GM15510 (cell line): ENCODE measurements around the gene OSBPL10.

Experiments
- POLR2A ChIP-seq: IDR thresholded peaks from 3 replicates; pipeline ENCODE4 v1.6.1; 2011; ENCODE audit warnings: borderline replicate concordance; ENCODE audit not compliant: insufficient read length; ENCODE audit errors: extremely low read depth

The OSBPL10 gene

DNA sequence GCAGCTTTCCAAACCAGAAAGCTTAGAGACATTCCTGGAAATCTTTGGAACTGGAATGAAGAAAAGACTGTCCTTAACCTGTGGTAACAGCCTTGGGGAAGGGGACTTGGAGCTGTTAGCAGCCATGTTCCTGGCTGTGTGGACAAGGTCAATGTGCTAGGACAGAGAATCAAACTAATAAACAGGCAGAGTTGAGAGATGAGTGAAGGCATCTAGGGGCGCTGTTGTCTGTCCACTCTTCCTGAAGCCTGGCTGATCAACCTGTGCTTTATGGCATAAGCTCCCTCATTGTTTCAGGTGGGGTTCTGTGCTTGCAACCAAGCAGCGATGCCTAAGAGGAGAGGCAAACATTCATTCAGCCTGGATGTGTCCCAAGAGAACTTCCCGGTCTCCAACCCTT, 19.8 kb upstream of the OSBPL10 start:
- no peak for TF ChIP-seq POLR2A

DNA sequence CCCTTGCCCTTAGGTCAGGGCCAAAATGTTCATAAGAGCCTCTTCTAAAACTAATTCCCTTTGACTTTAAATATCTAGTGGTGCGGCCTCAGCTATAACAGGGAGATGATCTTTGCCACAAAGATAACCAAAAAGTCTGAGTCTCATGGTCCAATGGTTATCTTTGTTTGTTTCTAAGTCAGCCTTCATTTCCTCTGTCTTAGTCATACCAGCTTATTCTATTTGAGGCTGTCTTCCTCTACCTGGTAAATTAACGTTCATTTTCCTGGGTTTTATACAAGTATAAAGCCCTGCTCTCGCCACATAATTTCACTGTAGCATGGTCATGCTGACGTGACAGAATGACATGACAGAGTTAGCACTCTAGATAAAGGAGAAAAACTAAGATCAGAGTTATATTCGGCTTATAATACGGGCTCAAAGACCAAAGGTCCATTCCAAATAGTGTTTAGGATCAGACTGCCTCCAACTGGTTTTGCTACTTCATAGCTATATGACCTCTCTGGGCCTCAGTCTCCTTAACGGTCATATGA, 18.9 kb upstream of the OSBPL10 start:
- no peak for TF ChIP-seq POLR2A

DNA sequence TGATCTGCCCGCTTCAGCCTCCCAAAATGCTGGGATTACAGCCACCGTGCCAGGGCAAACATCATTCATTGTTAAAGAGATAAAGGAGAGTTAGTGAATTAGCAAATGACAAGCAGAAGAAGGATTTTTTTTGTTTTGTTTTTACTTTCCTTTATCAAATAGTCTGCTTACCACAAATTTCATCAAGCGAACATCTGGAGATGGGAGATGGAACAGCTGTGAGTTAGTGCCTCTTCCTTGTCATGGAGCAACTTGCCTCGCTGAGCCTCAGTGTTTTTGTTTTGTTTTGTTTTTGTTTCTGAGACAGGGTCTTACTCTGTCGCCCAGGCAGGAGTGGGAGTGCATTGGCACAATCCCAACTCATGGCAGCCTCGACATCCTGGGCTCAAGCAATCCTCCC, 16.4 kb upstream of the OSBPL10 start:
- no peak for TF ChIP-seq POLR2A

DNA sequence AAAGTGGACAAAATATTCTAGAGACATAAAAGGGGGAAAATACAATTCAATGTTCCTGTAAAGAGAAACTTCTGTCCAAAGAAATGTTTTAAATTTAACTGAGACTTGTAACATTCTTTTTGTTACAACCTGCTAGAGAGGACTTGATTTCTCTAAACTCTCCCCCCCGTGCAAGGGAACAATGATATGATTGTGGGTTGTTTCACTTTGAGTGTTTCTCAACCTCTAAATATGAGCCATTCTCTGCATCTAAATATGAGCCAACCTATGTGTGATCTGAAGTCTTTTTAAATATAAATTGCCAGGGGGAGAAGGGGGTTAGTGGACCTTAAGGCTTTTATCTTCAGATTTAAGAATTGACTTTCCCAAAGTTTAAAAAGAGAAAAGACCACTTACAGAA, 15.1 kb upstream of the OSBPL10 start:
- no peak for TF ChIP-seq POLR2A

DNA sequence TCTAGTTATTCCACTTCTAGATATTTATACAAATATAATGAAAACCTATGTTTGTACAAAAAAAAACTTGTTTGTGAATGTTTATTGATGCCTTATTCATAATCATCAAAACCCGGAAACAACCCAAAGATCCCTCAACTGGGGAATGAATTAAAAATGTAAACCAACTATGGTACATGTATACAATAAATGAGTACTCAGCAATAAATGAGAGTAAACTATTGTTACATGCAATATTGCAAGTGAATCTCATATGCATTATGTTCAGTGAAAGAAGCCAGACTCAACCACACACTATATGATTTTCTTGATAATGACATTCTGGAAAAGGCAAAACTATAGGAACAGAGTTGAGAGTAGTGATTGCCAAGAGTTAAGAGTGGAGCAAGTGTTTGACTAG, 12.8 kb upstream of the OSBPL10 start:
- TF ChIP-seq POLR2A = no peak

DNA sequence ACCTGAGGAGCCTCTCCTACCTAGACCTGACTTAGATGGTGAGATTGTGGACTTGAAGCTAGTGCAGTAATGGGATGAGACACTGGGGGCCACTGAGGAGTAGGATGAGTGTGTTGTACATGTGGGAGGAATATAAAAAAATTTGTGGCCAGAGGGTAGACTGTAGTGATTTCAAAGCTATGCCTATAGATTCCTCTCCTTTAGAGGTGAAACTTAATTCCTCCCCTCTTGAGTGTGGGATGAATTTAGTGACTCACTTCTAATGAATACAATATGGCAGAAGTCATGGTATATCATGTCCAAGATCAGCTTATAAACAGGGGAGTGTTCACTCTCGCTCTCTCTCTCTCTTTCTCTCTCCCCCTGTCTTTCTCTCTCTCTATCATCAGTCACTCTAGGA, 7.2 kb upstream of the OSBPL10 start:
- TF ChIP-seq POLR2A = no peak

DNA sequence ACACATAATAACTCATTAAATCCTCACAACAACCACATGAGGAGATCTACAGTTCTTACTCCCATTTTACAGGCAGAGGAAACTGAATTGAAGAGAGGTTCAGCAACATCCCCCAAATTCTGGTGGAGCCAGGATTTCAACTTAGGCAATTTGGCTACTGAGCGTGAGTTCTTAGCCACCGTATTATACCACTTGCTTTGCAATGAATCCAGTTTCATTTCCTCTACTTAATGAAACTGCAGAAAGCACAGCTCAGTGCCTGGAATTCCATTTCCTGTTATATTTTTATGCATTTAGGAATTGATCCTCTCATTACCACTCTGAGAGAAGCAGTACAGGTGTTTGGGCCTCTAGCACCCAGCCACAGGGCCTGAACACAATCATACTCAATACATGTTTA, 4.8 kb upstream of the OSBPL10 start:
- no peak for TF ChIP-seq POLR2A

DNA sequence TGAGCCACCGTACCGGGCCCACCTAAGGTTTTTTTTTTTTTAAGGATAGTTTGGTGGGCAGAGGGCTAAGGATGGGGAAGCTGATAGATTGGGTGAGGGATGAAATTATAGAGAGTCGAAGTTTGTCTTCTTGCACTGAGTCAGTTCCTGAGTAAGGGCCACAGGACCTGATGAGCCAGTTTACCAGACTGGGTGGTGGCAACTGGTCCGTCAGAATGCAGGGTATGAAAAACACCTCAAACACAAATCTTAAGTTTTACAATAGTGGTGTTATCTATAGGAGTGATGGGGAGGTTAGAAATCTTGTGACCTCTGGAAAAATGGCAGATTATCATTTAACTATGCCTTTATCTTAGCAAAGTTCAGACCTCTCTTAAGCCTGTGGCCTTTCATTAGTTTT, 3.3 kb upstream of the OSBPL10 start:
- no peak for TF ChIP-seq POLR2A

DNA sequence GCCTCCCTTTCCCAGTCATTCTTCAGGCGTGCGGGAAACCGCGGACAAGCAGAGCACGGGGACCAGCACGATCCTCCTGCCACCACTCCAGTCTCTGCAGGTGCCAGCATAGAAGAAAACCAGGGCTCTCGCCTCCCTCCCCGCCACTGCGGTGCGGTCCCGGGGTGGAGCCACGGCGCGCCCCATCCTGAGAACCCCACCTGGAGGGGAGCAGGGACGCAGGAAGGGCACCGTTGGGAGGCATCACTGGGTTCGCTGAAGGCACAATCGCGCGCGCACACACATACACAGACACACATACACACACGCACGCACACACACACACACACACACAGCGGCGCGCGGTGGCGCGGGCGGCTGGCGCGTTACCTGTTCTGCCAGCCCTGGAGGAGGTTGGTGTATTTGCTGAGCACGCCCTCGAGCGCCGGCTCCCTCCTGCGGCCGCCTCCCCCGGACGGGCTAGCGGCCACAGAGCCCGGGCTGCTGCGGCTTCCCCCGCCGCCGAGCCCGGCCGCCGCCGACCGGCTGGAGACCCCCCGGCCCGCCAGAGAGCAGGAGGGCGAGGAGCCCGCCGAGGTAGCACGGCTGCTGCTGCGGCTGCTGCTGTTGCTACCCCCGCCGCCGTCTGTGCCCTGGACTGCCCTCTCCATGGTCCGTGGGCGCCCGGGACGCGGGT, 394 bp downstream of the OSBPL10 start:
- no peak for TF ChIP-seq POLR2A

DNA sequence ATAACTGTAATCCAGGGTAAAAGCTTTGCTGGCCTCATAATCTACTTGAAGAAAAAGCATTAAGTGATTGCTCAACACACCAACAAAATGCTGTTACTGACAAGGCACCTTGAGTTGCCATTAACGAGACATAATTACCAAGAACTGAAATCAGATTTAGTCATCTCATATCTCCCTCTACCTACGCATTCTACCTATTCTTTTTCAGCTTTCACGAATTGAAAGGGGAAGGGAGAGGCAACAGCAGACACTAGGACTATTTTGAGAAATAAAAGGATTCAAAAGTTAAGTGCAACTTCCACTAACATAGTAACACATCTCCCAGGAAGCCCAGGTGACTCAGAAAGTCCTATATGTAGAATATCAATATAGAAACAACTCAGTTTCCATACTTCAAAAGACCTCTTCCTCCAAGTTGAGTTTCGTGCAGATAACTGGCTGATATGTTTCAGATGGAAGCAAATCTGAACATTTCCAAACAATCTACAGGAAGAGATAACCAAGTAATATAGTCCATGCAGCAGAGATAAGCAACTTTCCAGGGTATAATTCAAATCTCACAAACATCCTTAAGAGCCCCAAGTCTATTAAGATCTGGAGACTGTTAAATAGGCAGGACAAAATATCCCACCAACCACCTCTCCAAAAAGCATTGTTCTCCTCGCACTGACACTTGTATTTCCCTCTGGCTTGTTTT, 1.9 kb downstream of the OSBPL10 start:
- TF ChIP-seq POLR2A = no peak

DNA sequence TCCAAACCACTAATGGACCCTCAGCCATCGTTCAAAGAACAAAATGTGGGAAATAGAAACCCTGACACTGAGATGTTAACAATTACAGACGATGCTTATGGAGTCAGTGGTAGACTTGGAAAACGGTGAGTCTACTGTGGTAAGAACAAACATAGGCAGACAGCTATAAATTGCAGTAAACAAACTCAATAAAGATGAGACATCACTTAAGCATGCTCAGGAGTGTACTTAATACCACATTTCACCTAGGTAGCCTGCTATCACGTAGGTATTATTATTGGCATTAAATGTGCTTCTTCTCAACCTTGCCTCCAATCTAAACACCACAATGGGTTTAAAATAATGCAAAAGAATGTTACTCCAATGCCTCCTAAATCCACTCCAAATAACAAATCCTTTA, 2.5 kb downstream of the OSBPL10 start:
- TF ChIP-seq POLR2A = no peak

DNA sequence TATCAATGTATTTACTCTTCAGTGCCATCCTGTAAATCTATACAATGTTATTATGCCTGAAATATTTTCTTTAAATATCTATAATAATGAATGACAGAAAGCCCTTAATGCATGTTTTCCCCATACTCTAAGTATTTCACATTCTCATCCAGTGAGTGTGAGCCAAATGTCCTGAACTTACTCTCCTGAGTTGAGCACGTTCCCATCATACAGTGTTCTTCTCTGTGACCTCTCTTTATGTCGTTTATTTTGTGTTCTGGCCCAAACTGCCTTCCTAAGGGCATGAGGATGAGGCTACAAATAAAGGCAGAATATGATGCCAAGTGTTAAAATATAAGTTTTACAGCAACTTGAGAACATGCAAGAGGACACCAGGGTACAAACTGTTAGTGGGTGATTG, 3.3 kb downstream of the OSBPL10 start:
- TF ChIP-seq POLR2A = no peak

DNA sequence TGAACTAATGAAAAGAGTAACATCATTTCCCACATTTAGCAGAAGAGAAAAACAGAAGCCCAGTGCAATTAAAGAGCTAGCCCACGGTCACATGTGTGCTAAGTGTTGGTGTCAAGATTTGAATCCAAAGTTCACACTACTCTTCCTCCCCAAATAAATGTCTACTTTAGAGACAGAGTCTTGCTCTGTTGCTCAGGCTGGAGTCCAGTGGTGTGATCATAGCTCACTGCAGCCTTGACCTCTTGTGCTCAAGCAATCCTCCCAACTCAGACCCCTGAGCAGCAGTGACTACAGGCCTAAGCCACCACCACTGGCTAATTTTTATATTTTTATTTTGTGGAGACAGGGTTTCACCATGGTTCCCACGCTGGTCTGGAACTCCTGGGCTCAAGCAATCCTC, 4.8 kb downstream of the OSBPL10 start:
- TF ChIP-seq POLR2A = no peak

DNA sequence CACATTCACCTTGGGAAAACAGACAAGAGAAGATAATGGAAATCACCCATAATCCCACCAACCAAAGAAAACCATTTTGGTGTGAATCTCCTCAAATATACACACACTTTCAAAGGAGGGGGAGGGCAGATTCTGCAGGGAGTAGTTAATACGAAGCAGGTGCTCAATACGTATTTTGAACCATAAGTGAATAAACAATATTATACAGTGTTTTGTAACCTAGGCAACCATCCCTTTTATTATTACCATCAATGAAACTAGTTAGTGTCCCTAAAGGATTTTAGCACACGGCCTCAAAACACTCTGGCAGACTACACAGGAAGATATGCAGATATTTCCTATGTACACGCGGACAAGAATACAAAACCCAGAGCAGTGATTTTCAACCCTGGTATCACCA, 6.1 kb downstream of the OSBPL10 start:
- TF ChIP-seq POLR2A = no peak

DNA sequence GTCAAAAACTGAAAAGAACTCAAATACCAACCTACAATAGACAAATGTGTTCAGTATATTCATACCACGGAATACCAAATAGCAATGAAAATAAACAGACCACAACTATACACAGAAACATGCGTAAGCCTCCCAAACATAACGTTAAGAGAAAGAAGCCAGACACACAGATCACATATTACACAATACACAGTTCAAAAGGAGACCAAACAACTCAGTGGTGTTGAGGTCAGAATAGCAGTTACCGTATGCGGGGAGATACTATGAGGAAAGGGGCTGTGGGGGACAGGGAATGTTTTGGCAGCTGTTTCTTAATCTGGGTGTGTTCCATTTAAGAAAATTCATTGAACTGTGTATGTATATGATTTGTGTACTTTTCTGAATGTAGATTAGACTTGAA, 6.6 kb downstream of the OSBPL10 start:
- no peak for TF ChIP-seq POLR2A

DNA sequence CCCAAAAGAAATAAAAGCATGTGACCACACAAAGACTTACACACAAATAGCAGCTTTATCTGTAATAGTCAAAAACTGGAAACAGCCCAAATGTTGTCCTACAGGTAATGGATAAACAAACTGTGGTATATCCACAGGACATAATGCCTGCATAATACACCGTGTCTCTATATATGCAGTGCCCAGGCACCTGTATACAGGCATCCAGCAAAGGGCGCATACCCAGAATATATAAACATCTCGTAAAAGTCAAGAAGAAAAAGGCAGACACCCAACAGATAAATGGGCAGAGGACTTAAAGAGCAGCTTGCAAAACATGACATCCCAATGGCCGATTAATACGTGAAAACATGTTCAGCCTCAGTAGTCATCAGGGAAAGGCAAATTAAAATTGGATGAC, 7.2 kb downstream of the OSBPL10 start:
- no peak for TF ChIP-seq POLR2A
